ENCODE results near the gene MAX.

DNA sequence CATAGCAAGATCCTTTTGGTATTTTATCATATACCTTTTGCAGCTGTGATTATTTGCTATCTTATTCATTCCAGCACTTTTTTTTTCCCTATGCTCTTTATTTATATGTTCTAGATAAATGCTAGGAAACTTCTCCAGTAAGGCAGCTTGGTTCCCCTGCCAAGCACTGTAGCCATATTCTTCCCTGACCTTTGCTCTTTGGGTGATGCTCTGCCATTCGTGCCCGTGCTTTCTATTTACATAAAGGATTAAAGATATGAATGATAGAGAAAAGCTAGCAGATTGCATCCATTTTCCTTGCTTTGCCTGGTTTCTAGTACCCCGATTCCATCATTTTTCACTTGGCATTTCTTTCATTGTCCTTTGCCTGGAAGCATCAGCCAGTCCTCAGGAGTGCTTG lies 73.4 kb downstream of the MAX start:
- TF ChIP-seq, protein P1, sequence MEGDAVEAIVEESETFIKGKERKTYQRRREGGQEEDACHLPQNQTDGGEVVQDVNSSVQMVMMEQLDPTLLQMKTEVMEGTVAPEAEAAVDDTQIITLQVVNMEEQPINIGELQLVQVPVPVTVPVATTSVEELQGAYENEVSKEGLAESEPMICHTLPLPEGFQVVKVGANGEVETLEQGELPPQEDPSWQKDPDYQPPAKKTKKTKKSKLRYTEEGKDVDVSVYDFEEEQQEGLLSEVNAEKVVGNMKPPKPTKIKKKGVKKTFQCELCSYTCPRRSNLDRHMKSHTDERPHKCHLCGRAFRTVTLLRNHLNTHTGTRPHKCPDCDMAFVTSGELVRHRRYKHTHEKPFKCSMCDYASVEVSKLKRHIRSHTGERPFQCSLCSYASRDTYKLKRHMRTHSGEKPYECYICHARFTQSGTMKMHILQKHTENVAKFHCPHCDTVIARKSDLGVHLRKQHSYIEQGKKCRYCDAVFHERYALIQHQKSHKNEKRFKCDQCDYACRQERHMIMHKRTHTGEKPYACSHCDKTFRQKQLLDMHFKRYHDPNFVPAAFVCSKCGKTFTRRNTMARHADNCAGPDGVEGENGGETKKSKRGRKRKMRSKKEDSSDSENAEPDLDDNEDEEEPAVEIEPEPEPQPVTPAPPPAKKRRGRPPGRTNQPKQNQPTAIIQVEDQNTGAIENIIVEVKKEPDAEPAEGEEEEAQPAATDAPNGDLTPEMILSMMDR (IDR thresholded peaks at IDR 0.05), result no peak
- TF ChIP-seq POLR2AphosphoS5 (IDR thresholded peaks at IDR 0.05), result no peak
